PC-9 (cell line): Measurements from ENCODE around the gene BRCC3. TPM values are rescaled to one million over a fixed set of nuclear protein-coding genes. Genes with fewer than 3 reads are reported as not detected.
A peak's percentile ranks its signal among the peaks of the same experiment; 100 is the strongest.

Experiments
- BruUV-seq: library from RNA; stranded (reverse); fragments of 400-500 nt; replicated peaks from 2 replicates; lab custom pipeline; 2021; lab: Mats Ljungman, UMichigan
- CTCF ChIA-PET: fragments of 300-600 bp; sonication (Branson Sonifier 250); formaldehyde crosslinking; loops from one replicate; lab custom pipeline; 2022; ENCODE audit warnings: antibody characterized with exemption; lab: Charles Lee
- POLR2A ChIA-PET: fragments of 300-600 bp; sonication (Branson Sonifier 250); formaldehyde crosslinking; loops from one replicate; lab custom pipeline; 2022; ENCODE audit warnings: antibody characterized with exemption; ENCODE audit not compliant: unreplicated experiment; lab: Charles Lee
- DNase-seq, 2 experiments: peaks; one replicate each; pipeline versions ENCODE4 v3.0.0 to v3.0.0-alpha.2; 2015 to 2022; ENCODE audit warnings: mixed read lengths in 1 of 2
- H2AFZ ChIP-seq: fragments of 200-600 bp; sonication (generic); 2 replicates; pipeline ENCODE4 v1.8.1; 2017; ENCODE audit warnings: antibody characterized with exemption
- H3F3A ChIP-seq: fragments of 200-600 bp; sonication (generic); 2 replicates; pipeline ENCODE4 v1.8.1; 2017; ENCODE audit warnings: antibody characterized with exemption, mild to moderate bottlenecking, low read depth; ENCODE audit not compliant: insufficient read depth
- H3K27ac ChIP-seq: fragments of 200-600 bp; sonication (generic); 2 replicates; pipeline ENCODE4 v1.6.1; 2016; ENCODE audit warnings: mixed run types
- H3K27me3 ChIP-seq: fragments of 200-600 bp; sonication (generic); 2 replicates; pipeline ENCODE4 v1.6.1; 2016; ENCODE audit warnings: low read depth, mixed run types; ENCODE audit not compliant: insufficient read depth
- H3K36me3 ChIP-seq: fragments of 200-600 bp; sonication (generic); 2 replicates; pipeline ENCODE4 v1.6.1; 2016; ENCODE audit warnings: low read depth, mixed run types
- H3K4me1 ChIP-seq: fragments of 200-600 bp; sonication (generic); replicated peaks from 2 replicates; pipeline ENCODE4 v1.6.1; 2016; ENCODE audit warnings: mixed run types; ENCODE audit not compliant: insufficient read depth
- H3K4me2 ChIP-seq: fragments of 200-600 bp; sonication (generic); 2 replicates; pipeline ENCODE4 v1.6.1; 2017; ENCODE audit warnings: mixed run types
- H3K4me3 ChIP-seq: fragments of 200-600 bp; sonication (generic); 2 replicates; pipeline ENCODE4 v1.6.1; 2016; ENCODE audit warnings: mixed run types
- H3K79me2 ChIP-seq: fragments of 200-600 bp; sonication (generic); 2 replicates; pipeline ENCODE4 v1.6.1; 2017; ENCODE audit warnings: low read depth, mixed run types
- H3K9me2 ChIP-seq: fragments of 200-600 bp; sonication (generic); 2 replicates; pipeline ENCODE4 v1.8.1; 2017; ENCODE audit warnings: mild to moderate bottlenecking; ENCODE audit not compliant: insufficient read depth
- H3K9me3 ChIP-seq: fragments of 200-600 bp; sonication (generic); 2 replicates; pipeline ENCODE4 v1.8.1; 2016; ENCODE audit warnings: low read depth; ENCODE audit not compliant: insufficient read depth
- H4K20me1 ChIP-seq: fragments of 200-600 bp; sonication (generic); 2 replicates; pipeline ENCODE4 v1.8.1; 2017; ENCODE audit not compliant: insufficient read depth
- EZH2 ChIP-seq: fragments of 200-600 bp; sonication (generic); IDR thresholded peaks from 2 replicates; pipeline ENCODE4 v1.8.0; 2017; ENCODE audit warnings: antibody characterized with exemption, low read depth
- intact Hi-C: fragments of 100-400 bp; cut with micrococcal nuclease; formaldehyde crosslinking; loops from one replicate; pipeline ENCODE4 v1.10.0; 2022; ENCODE audit not compliant: unreplicated experiment
- total RNA-seq: library from RNA; stranded (reverse); gene quantifications from 2 replicates; pipeline ENCODE4 v1.2.3, GENCODE V29; 2021
- TF ChIP-seq, protein P1 (sequence below): fragments of 200-600 bp; sonication (generic); conservative IDR thresholded peaks from 2 replicates; pipeline ENCODE4 v1.6.1; 2017; ENCODE audit warnings: mixed run types, antibody characterized with exemption, mild to moderate bottlenecking, moderate library complexity

BRCC3 gene
- total RNA-seq, 1 experiment from 2014 or later, result 52.0 TPM

DNA sequence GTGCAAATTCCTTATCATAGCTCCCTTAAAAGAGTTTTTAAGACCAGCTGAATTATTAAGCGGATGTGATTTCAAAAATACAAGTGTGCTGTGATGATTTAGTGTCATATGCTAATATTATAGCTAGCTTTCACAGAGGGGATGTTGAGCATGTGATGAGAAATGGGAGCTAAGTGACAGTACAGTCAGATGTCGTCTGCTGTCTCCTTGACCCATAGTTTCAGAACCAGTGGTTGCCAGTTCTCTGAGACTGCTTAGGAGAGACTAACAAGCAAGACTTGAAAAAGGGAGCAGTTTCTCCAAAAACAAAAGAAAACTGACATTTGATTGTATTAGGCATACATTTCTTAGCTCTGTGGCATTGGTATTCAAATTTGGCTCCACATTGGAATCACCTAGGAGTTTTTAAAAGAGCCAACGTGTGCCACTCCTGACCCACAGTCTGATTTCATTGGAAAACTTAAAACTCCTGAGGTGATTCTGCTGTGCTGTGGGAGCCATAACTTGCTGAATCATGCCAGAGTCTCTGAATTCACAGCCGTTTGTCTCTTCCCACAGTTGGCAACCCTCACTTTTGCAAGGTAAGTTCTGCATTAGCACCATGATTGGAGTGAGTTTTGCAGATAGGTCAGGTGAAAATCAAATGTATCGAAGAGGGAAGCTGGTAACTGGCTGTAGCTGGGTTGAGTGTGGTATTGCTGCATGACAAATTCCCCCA lies 24.3 kb upstream of the BRCC3 start:
- ChIA-PET CTCF (no interaction called here), POLR2A (no interaction called here)
- no peaks in the 10 kb centered on the region for H3K27me3 ChIP-seq
- TF ChIP-seq, protein P1, sequence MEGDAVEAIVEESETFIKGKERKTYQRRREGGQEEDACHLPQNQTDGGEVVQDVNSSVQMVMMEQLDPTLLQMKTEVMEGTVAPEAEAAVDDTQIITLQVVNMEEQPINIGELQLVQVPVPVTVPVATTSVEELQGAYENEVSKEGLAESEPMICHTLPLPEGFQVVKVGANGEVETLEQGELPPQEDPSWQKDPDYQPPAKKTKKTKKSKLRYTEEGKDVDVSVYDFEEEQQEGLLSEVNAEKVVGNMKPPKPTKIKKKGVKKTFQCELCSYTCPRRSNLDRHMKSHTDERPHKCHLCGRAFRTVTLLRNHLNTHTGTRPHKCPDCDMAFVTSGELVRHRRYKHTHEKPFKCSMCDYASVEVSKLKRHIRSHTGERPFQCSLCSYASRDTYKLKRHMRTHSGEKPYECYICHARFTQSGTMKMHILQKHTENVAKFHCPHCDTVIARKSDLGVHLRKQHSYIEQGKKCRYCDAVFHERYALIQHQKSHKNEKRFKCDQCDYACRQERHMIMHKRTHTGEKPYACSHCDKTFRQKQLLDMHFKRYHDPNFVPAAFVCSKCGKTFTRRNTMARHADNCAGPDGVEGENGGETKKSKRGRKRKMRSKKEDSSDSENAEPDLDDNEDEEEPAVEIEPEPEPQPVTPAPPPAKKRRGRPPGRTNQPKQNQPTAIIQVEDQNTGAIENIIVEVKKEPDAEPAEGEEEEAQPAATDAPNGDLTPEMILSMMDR, result no peak
- no peak for TF ChIP-seq EZH2
- no peaks in the 10 kb centered on the region for H3K79me2 ChIP-seq
- H3K4me1 ChIP-seq, result no peaks in the 10 kb centered on the region
- intact Hi-C loops, result no loop called here
- H3K9me3 ChIP-seq, result no peaks in the 10 kb centered on the region
- no peaks in the 10 kb centered on the region for H4K20me1 ChIP-seq
- no peaks in the 10 kb centered on the region for H3F3A ChIP-seq
- H2AFZ ChIP-seq, result no peak overlapping the region
- BruUV-seq, result no TSS peak
- H3K36me3 ChIP-seq, result 0 out of 2 replicates have a peak, but pooled peaks cover 3% of the 10 kb centered on the region
- no peak overlapping the region for H3K27ac ChIP-seq
- no peak for DNase-seq
- no peak overlapping the region for H3K4me2 ChIP-seq
- no peak overlapping the region for H3K4me3 ChIP-seq
- no peaks in the 10 kb centered on the region for H3K9me2 ChIP-seq

DNA sequence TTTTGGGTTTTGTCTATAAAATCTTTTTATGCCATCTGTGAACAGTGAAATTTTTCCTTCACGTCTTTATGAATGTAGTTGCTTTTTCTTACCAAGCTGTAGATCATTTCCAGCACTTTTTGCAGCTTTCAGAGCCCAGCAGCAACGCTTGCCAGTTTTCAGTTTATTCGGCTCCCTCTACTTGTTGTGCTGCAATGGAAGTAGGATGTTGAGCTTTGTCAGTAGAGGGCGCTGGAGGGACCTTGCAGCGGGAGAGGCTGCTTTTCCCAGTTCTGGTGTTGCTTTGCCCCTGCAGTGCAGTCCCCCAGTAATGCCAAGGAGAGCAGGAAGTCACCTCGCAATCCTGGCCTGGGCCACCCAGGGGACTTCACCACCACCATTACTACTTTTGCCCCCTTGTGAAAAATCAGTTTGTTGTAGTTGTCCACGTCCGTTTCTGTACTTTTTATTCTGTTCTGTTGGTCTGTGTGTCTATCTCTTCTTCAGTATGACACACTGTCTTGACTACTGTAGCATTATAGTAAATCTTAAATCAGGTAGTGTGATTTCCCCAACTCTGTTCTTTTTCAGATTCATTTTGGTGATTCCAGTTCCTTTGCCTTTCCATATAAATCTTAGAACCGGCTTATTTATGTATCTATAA lies 22.2 kb upstream of the BRCC3 start:
- BruUV-seq, result no TSS peak
- no peak overlapping the region for H2AFZ ChIP-seq
- no peaks in the 10 kb centered on the region for H3K27me3 ChIP-seq
- H3K36me3 ChIP-seq, result 0 out of 2 replicates have a peak, but pooled peaks cover 3% of the 10 kb centered on the region
- peak; percentile 21 to 37 for DNase-seq
- H3K79me2 ChIP-seq, result no peaks in the 10 kb centered on the region
- H3K4me1 ChIP-seq, result no peaks in the 10 kb centered on the region
- H3K4me3 ChIP-seq, result no peak overlapping the region
- H3K27ac ChIP-seq, result no peak overlapping the region
- intact Hi-C loops, result no loop called here
- no peaks in the 10 kb centered on the region for H3K9me2 ChIP-seq
- ChIA-PET POLR2A (interaction anchor here (0.5 kb wide), 1 partner anchor 119 kb away, joined by 4 read pairs; no protein-coding TSS in a partner anchor), CTCF (no interaction called here)
- no peaks in the 10 kb centered on the region for H3F3A ChIP-seq
- H3K9me3 ChIP-seq, result no peaks in the 10 kb centered on the region
- no peaks in the 10 kb centered on the region for H4K20me1 ChIP-seq
- TF ChIP-seq, protein P1, result peak; percentile 58
- no peak for TF ChIP-seq EZH2
- H3K4me2 ChIP-seq, result no peak overlapping the region

DNA sequence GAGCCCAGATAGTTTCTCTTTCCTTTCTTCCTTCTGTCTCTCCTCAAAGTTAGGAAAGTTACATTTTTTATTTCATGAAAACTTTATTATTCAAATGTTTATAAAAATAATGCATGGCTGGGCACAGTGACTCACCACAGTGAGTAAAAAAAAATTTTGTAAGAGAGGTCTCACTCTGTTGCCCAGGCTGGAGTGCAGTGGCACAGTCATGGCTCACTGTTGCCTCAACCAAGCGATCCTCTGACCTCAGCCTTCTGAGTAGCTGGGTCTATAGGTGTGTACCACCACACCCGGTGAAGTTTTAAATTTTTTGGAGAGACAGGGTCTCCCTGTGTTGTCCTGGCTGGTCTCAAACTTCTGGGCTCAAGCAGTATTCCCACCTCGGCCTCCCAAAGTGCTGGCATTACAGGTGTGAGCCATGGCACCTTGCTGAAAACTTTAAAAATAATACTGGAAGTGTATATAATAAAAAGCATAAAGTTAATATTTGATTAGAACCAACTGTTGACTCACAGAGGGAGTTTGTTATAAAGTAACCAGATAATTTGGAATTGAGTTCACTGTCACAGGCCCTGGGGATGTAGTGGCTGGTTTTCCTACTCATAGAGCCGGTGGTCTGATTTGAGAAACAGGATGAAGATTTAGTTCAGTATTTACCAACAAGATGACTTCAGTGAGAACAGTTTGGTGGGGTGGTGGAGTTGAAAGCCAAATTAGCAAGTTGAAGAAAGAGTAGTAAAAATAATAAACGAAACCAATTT lies 18.4 kb upstream of the BRCC3 start:
- CTCF ChIA-PET, result no interaction called here
- H3K27ac ChIP-seq, result no peak overlapping the region
- no peaks in the 10 kb centered on the region for H4K20me1 ChIP-seq

More for the DNA sequence above, 18.4 kb upstream of the BRCC3 start:
- H3F3A ChIP-seq, result no peaks in the 10 kb centered on the region
- no peaks in the 10 kb centered on the region for H3K27me3 ChIP-seq
- no peaks in the 10 kb centered on the region for H3K36me3 ChIP-seq
- intact Hi-C loops, result no loop called here
- no peak for DNase-seq
- TF ChIP-seq EZH2, result no peak
- TF ChIP-seq, protein P1, result no peak
- H3K4me1 ChIP-seq, result no peaks in the 10 kb centered on the region
- H2AFZ ChIP-seq, result no peak overlapping the region
- H3K79me2 ChIP-seq, result no peaks in the 10 kb centered on the region
- no TSS peak for BruUV-seq
- H3K4me3 ChIP-seq, result no peak overlapping the region
- no peak overlapping the region for H3K4me2 ChIP-seq
- no peaks in the 10 kb centered on the region for H3K9me2 ChIP-seq
- H3K9me3 ChIP-seq, result no peaks in the 10 kb centered on the region
- POLR2A ChIA-PET, result no interaction called here
